ENCODE measurements around the gene CNOT2.
A peak's percentile ranks its signal among the peaks of the same experiment; 100 is the strongest.

CNOT2 gene

GRCh38 chr12:70242695-70243509, at the start of gene CNOT2:
CNOT2 (plus strand) TSS chr12:70243433; CDS start chr12:70278227, 34,794 bp downstream.
- peak within 1 kb of the TSS; percentile 100 for H3K4me3 ChIP-seq (ENCODE audit: low read depth, low read length)
- DNase-seq (ENCODE audit: low read depth) = peak; percentile 93
- no peak for TF ChIP-seq CTCF (IDR thresholded peaks at IDR 0.05; ENCODE audit: insufficient read depth, low read depth, low read length, missing control alignments)

GRCh38 chr12:70194076-70194475, 49.2 kb upstream of the CNOT2 start:
- H3K4me3 ChIP-seq (ENCODE audit: low read depth, low read length) = no peak overlapping the region
- DNase-seq (ENCODE audit: low read depth) = no peak

GRCh38 chr12:70196811-70197281, 46.4 kb upstream of the CNOT2 start:
- no peak overlapping the region for H3K4me3 ChIP-seq (ENCODE audit: low read depth, low read length)
- DNase-seq (ENCODE audit: low read depth) = no peak
- TF ChIP-seq CTCF (IDR thresholded peaks at IDR 0.05; ENCODE audit: insufficient read depth, low read depth, low read length, missing control alignments) = no peak

More at GRCh38 chr12:70194076-70194475, 49.2 kb upstream of the CNOT2 start:
- TF ChIP-seq CTCF (IDR thresholded peaks at IDR 0.05; ENCODE audit: insufficient read depth, low read depth, low read length, missing control alignments) = no peak

GRCh38 chr12:70197345-70197744, 45.9 kb upstream of the CNOT2 start:
- TF ChIP-seq CTCF (IDR thresholded peaks at IDR 0.05; ENCODE audit: insufficient read depth, low read depth, low read length, missing control alignments) = no peak
- no peak overlapping the region for H3K4me3 ChIP-seq (ENCODE audit: low read depth, low read length)
- DNase-seq (ENCODE audit: low read depth) = no peak

GRCh38 chr12:70213707-70214106, 29.5 kb upstream of the CNOT2 start:
- H3K4me3 ChIP-seq (ENCODE audit: low read depth, low read length) = no peak overlapping the region
- TF ChIP-seq CTCF (IDR thresholded peaks at IDR 0.05; ENCODE audit: insufficient read depth, low read depth, low read length, missing control alignments) = no peak
- DNase-seq (ENCODE audit: low read depth) = no peak

GRCh38 chr12:70214972-70215617, 28.1 kb upstream of the CNOT2 start:
- TF ChIP-seq CTCF (IDR thresholded peaks at IDR 0.05; ENCODE audit: insufficient read depth, low read depth, low read length, missing control alignments) = no peak
- no peak overlapping the region for H3K4me3 ChIP-seq (ENCODE audit: low read depth, low read length)
- no peak for DNase-seq (ENCODE audit: low read depth)
